ENCODE measurements around the gene MLLT10.
A peak's percentile ranks its signal among the peaks of the same experiment; 100 is the strongest.
"Not testable (repeated sequence)": the region's sequence is repeated elsewhere in the genome, so short reads cannot be mapped to it uniquely, and the experiment has no call there.

MLLT10 gene

GRCh38 chr10:21529032-21529910 is 4.8 kb upstream of the MLLT10 start:
- no peak for DNase-seq

GRCh38 chr10:21530168-21530567 is 3.9 kb upstream of the MLLT10 start:
- no peak for DNase-seq

- DNase-seq = no peak
Measured at GRCh38 chr10:21530641-21531040, 3.4 kb upstream of the MLLT10 start.

GRCh38 chr10:21531164-21531563 is 2.9 kb upstream of the MLLT10 start:
- no peak for DNase-seq

GRCh38 chr10:21532694-21533466 is 1.2 kb upstream of the MLLT10 start:
- DNase-seq = no peak

- no peak for DNase-seq
Measured at GRCh38 chr10:21534280-21534586, 201 bp downstream of the MLLT10 start.

GRCh38 chr10:21534604-21535493 is 817 bp downstream of the MLLT10 start:
- DNase-seq = peak in 3 of 4 experiments; percentile 17 to 44 (median 28)

- DNase-seq = no peak
Measured at GRCh38 chr10:21535494-21535965, 1.5 kb downstream of the MLLT10 start.

GRCh38 chr10:21535976-21536375 is 1.9 kb downstream of the MLLT10 start:
- DNase-seq = not testable (repeated sequence)

- no peak for DNase-seq
Measured at GRCh38 chr10:21536874-21537273, 2.8 kb downstream of the MLLT10 start.

- not testable (repeated sequence) for DNase-seq
Measured at GRCh38 chr10:21540701-21541100, 6.7 kb downstream of the MLLT10 start.

GRCh38 chr10:21547246-21547645 is 13.2 kb downstream of the MLLT10 start:
- no peak for DNase-seq

- no peak for DNase-seq
Measured at GRCh38 chr10:21552638-21553037, 18.6 kb downstream of the MLLT10 start.

- no peak for DNase-seq
Measured at GRCh38 chr10:21556527-21556926, 22.5 kb downstream of the MLLT10 start.

- not testable (repeated sequence) for DNase-seq
Measured at GRCh38 chr10:21558984-21559383, 25.0 kb downstream of the MLLT10 start.

- DNase-seq = no peak
Measured at GRCh38 chr10:21570761-21571521, 36.9 kb downstream of the MLLT10 start.

- no peak for DNase-seq
Measured at GRCh38 chr10:21572578-21572977, 38.5 kb downstream of the MLLT10 start.

GRCh38 chr10:21574514-21574913 is 40.5 kb downstream of the MLLT10 start:
- DNase-seq = not testable (repeated sequence)

GRCh38 chr10:21579291-21579690 is 45.3 kb downstream of the MLLT10 start:
- no peak for DNase-seq

- not testable (repeated sequence) for DNase-seq
Measured at GRCh38 chr10:21581421-21581834, 47.4 kb downstream of the MLLT10 start.

GRCh38 chr10:21584834-21585530 is 51.0 kb downstream of the MLLT10 start:
- no peak for DNase-seq

All from activated naive CD4-positive, alpha-beta T cell (primary cell).